OCI-LY7 (cell line): Measurements from ENCODE around the gene NOL3.

Source experiments
- EZH2phosphoT487 ChIP-seq: fragments of 200-600 bp; sonication (generic); IDR thresholded peaks from 2 replicates; pipeline ENCODE4 v1.6.1; 2018; ENCODE audit warnings: low read depth, borderline replicate concordance, mild to moderate bottlenecking, mixed run types, antibody characterized with exemption, low read length, moderate library complexity, mixed read lengths
- TF ChIP-seq, protein P1 (sequence below): fragments of 200-600 bp; sonication (generic); conservative IDR thresholded peaks from 2 replicates; pipeline ENCODE4 v1.5.1; 2014; ENCODE audit warnings: mild to moderate bottlenecking, antibody characterized with exemption, low read length, moderate library complexity, mixed read lengths

DNA sequence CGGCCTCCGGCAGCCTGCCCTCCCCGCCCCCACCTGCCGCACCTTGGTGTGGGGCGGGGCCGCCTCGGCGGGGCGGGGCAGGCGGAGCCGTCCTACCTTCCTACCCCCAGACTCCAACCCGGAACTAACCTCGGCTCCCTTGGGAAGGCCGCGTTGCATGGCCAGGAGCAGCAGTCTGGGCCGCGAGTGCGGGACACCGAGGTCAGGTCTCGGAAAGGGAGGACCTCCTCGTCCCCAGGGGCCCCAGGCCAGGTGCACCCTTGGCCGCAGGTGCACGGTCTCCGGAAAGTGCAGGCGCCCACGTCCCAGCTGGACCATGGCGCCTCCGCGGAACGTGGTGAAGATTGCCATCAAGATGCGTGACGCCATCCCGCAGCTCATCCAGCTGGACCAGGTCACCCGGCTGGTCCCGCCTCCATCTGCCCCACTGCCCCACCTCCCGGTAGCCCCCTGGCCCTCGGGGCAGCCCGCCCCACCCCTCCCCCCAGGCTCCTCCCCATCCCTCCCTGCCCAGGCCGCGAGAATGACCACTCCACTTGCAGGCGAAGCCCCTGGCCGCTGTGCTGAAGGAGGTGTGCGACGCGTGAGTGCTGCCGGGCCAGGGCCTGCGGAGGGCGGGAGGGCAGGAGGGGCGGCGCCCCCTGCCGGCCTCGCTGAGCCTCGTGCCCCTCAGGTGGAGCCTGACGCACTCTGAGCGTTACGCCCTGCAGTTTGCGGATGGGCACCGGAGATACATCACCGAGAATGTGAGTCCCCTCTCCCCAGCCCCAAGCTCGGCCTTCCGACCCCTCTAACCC, 28.9 kb downstream of the NOL3 start, which contains the start of gene ELMO3:
- TF ChIP-seq, protein P1, sequence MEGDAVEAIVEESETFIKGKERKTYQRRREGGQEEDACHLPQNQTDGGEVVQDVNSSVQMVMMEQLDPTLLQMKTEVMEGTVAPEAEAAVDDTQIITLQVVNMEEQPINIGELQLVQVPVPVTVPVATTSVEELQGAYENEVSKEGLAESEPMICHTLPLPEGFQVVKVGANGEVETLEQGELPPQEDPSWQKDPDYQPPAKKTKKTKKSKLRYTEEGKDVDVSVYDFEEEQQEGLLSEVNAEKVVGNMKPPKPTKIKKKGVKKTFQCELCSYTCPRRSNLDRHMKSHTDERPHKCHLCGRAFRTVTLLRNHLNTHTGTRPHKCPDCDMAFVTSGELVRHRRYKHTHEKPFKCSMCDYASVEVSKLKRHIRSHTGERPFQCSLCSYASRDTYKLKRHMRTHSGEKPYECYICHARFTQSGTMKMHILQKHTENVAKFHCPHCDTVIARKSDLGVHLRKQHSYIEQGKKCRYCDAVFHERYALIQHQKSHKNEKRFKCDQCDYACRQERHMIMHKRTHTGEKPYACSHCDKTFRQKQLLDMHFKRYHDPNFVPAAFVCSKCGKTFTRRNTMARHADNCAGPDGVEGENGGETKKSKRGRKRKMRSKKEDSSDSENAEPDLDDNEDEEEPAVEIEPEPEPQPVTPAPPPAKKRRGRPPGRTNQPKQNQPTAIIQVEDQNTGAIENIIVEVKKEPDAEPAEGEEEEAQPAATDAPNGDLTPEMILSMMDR, result no peak
- no peak for TF ChIP-seq EZH2phosphoT487
